Loucy (cell line): ENCODE data around the gene PCDHGB5.
"Not testable (repeated sequence)": the region's sequence is repeated elsewhere in the genome, so short reads cannot be mapped to it uniquely, and the experiment has no call there.

Source experiments
- H2AFZ ChIP-seq: fragments of 200-600 bp; sonication (generic); 2 replicates; pipeline ENCODE4 v1.6.0; 2016; ENCODE audit warnings: antibody characterized with exemption, mild to moderate bottlenecking, low read length, moderate library complexity
- H3F3A ChIP-seq: fragments of 200-600 bp; 2 replicates; pipeline ENCODE4 v1.6.0; 2016; ENCODE audit warnings: antibody characterized with exemption, low read depth, mild to moderate bottlenecking
- H3K27me3 ChIP-seq: fragments of 200-600 bp; sonication (generic); 2 replicates; pipeline ENCODE4 v1.6.1; 2014; ENCODE audit warnings: low read length, mild to moderate bottlenecking; ENCODE audit not compliant: insufficient read depth, poor library complexity, severe bottlenecking
- H3K36me3 ChIP-seq: fragments of 200-600 bp; sonication (generic); 2 replicates; pipeline ENCODE4 v1.6.1; 2016; ENCODE audit warnings: low read length; ENCODE audit not compliant: insufficient read depth
- H3K4me1 ChIP-seq: fragments of 200-600 bp; sonication (generic); 2 replicates; pipeline ENCODE4 v1.5.1; 2014; ENCODE audit warnings: low read length, mild to moderate bottlenecking; ENCODE audit not compliant: insufficient read depth, poor library complexity, severe bottlenecking
- H3K4me2 ChIP-seq: fragments of 200-600 bp; sonication (generic); 2 replicates; pipeline ENCODE4 v1.6.0; 2014; ENCODE audit warnings: antibody characterized with exemption, low read length, low read depth, mild to moderate bottlenecking; ENCODE audit not compliant: poor library complexity, severe bottlenecking
- H3K4me3 ChIP-seq: fragments of 200-600 bp; sonication (generic); 2 replicates; pipeline ENCODE4 v1.5.1; 2014; ENCODE audit warnings: low read length, mild to moderate bottlenecking, mixed read lengths; ENCODE audit not compliant: poor library complexity, severe bottlenecking
- H3K79me2 ChIP-seq: fragments of 200-600 bp; sonication (generic); 2 replicates; pipeline ENCODE4 v1.6.1; 2014; ENCODE audit warnings: low read length; ENCODE audit not compliant: insufficient read depth
- H3K9ac ChIP-seq: fragments of 200-600 bp; sonication (generic); 2 replicates; pipeline ENCODE4 v1.6.0; 2014; ENCODE audit warnings: mild to moderate bottlenecking, low read depth, low read length, moderate library complexity; ENCODE audit not compliant: poor library complexity, severe bottlenecking
- H3K9me2 ChIP-seq: fragments of 200-600 bp; sonication (generic); replicated peaks from 2 replicates; pipeline ENCODE4 v1.6.1; 2016; ENCODE audit warnings: low read depth, low read length, mixed read lengths
- H3K9me3 ChIP-seq: fragments of 200-600 bp; sonication (generic); 2 replicates; pipeline ENCODE4 v1.6.1; 2014; ENCODE audit warnings: mild to moderate bottlenecking, antibody characterized with exemption, low read length, low read depth; ENCODE audit not compliant: insufficient read depth
- H4K20me1 ChIP-seq: fragments of 200-600 bp; sonication (generic); 2 replicates; pipeline ENCODE4 v1.6.0; 2014; ENCODE audit warnings: antibody characterized with exemption, low read length, mild to moderate bottlenecking; ENCODE audit not compliant: insufficient read depth, poor library complexity, severe bottlenecking
- CTCF ChIP-seq: fragments of 200-600 bp; sonication (generic); conservative IDR thresholded peaks from 2 replicates; pipeline ENCODE4 v1.5.1; 2014; ENCODE audit warnings: mild to moderate bottlenecking, antibody characterized with exemption, low read length
- EZH2phosphoT487 ChIP-seq: fragments of 200-600 bp; IDR thresholded peaks from 2 replicates; pipeline ENCODE4 v1.6.1; 2018; ENCODE audit warnings: antibody characterized with exemption, mild to moderate bottlenecking, moderate library complexity, borderline replicate concordance

PCDHGB5 gene

GRCh38 chr5:141431286-141431685 is 33.5 kb downstream of the PCDHGB5 start:
- no peak overlapping the region for H3K9ac ChIP-seq
- no peak overlapping the region for H2AFZ ChIP-seq

GRCh38 chr5:141432308-141432707 is 34.6 kb downstream of the PCDHGB5 start:
- not testable (repeated sequence) for H2AFZ ChIP-seq, H3K9me3 ChIP-seq, H3K36me3 ChIP-seq, H3F3A ChIP-seq, H3K79me2 ChIP-seq, H3K4me2 ChIP-seq, H4K20me1 ChIP-seq, H3K4me1 ChIP-seq, H3K27me3 ChIP-seq, H3K4me3 ChIP-seq, H3K9me2 ChIP-seq, H3K9ac ChIP-seq

More at GRCh38 chr5:141431286-141431685, 33.5 kb downstream of the PCDHGB5 start:
- Histone ChIP-seq H3K36me3 (no peaks in the 10 kb centered on the region), H3K9me3 (no peaks in the 10 kb centered on the region), H3K4me2 (no peak overlapping the region), H3F3A (no peaks in the 10 kb centered on the region), H4K20me1 (no peaks in the 10 kb centered on the region), H3K27me3 (no peaks in the 10 kb centered on the region), H3K79me2 (no peaks in the 10 kb centered on the region), H3K9me2 (no peaks in the 10 kb centered on the region), H3K4me1 (no peaks in the 10 kb centered on the region), H3K4me3 (no peak overlapping the region)
- TF ChIP-seq EZH2phosphoT487 (no peak), CTCF (no peak)

- H3K4me2 ChIP-seq, H4K20me1 ChIP-seq, H3K9ac ChIP-seq, H3F3A ChIP-seq, H3K9me3 ChIP-seq, H3K36me3 ChIP-seq, H3K79me2 ChIP-seq, H2AFZ ChIP-seq, H3K27me3 ChIP-seq, H3K9me2 ChIP-seq, H3K4me1 ChIP-seq, H3K4me3 ChIP-seq: not testable (repeated sequence)
Observed at GRCh38 chr5:141432726-141433125, 35.0 kb downstream of the PCDHGB5 start.

GRCh38 chr5:141434006-141434405 is 36.3 kb downstream of the PCDHGB5 start:
- H3K27me3 ChIP-seq, result no peaks in the 10 kb centered on the region
- no peaks in the 10 kb centered on the region for H4K20me1 ChIP-seq
- H3K9me2 ChIP-seq, result no peaks in the 10 kb centered on the region
- H3K4me2 ChIP-seq, result no peak overlapping the region
- TF ChIP-seq EZH2phosphoT487 (no peak), CTCF (no peak)
- no peak overlapping the region for H3K4me3 ChIP-seq
- H3F3A ChIP-seq, result no peaks in the 10 kb centered on the region
- no peaks in the 10 kb centered on the region for H3K79me2 ChIP-seq
- no peaks in the 10 kb centered on the region for H3K36me3 ChIP-seq
- H3K9me3 ChIP-seq, result no peaks in the 10 kb centered on the region
- H2AFZ ChIP-seq, result no peak overlapping the region
- no peaks in the 10 kb centered on the region for H3K4me1 ChIP-seq
- no peak overlapping the region for H3K9ac ChIP-seq
